HepG2 (cell line): ENCODE data around the gene S100Z.

Experiments used
- ATF7-NPFF ChIP-seq: sonication (generic); formaldehyde crosslinking; IDR thresholded peaks from 2 replicates; pipeline ENCODE4 v1.8.1; 2023; ENCODE audit warnings: mild to moderate bottlenecking, low read depth, missing genetic modification reagents, moderate library complexity
- FOSL2 ChIP-seq: sonication (generic); formaldehyde crosslinking; IDR thresholded peaks from 2 replicates; pipeline ENCODE4 v1.4.0; 2020; ENCODE audit warnings: missing genetic modification reagents
- ISX ChIP-seq: sonication (generic); formaldehyde crosslinking; conservative IDR thresholded peaks from 2 replicates; pipeline ENCODE4 v1.5.0; 2020; ENCODE audit warnings: missing genetic modification reagents
- RNF2 ChIP-seq: fragments of 450-650 bp; conservative IDR thresholded peaks from 2 replicates; pipeline ENCODE4 v1.6.1; 2016; ENCODE audit warnings: low read depth
- SIN3A ChIP-seq: IDR thresholded peaks from 2 replicates; pipeline ENCODE4 v1.6.1; 2011; ENCODE audit warnings: low read depth, mild to moderate bottlenecking, control low read depth, low read length, borderline replicate concordance
- SMC3 ChIP-seq: IDR thresholded peaks from 2 replicates; pipeline ENCODE4 v1.6.1; 2011; ENCODE audit warnings: low read length, improper control_type of control experiment
- ZNF274 ChIP-seq: sonication (generic); formaldehyde crosslinking; IDR thresholded peaks from 2 replicates; pipeline ENCODE4 v1.5.1; 2020; ENCODE audit warnings: mild to moderate bottlenecking, missing genetic modification reagents
- ZNF382 ChIP-seq: sonication (generic); formaldehyde crosslinking; IDR thresholded peaks from 2 replicates; pipeline ENCODE4 v1.5.0; 2020; ENCODE audit warnings: missing genetic modification reagents, mild to moderate bottlenecking, borderline replicate concordance
- ZNF543 ChIP-seq: sonication (generic); formaldehyde crosslinking; IDR thresholded peaks from 2 replicates; pipeline ENCODE4 v1.4.0; 2020; ENCODE audit warnings: mild to moderate bottlenecking, missing genetic modification reagents
- ZNF761 ChIP-seq: sonication (generic); formaldehyde crosslinking; conservative IDR thresholded peaks from 2 replicates; pipeline ENCODE4 v1.4.0; 2020; ENCODE audit warnings: mild to moderate bottlenecking, missing genetic modification reagents
- TF ChIP-seq, protein P1 (sequence below): sonication (generic); formaldehyde crosslinking; IDR thresholded peaks from 2 replicates; pipeline ENCODE4 v1.4.0; 2020; ENCODE audit warnings: missing genetic modification reagents
- TF ChIP-seq, protein P2 (sequence below): sonication (generic); formaldehyde crosslinking; IDR thresholded peaks from 2 replicates; pipeline ENCODE4 v1.4.0; 2020; ENCODE audit warnings: missing genetic modification reagents
- TF ChIP-seq, protein P3 (sequence below): sonication (generic); formaldehyde crosslinking; IDR thresholded peaks from 2 replicates; pipeline ENCODE4 v1.8.0; 2022; ENCODE audit warnings: missing genetic modification reagents, mild to moderate bottlenecking, borderline replicate concordance
- TF ChIP-seq, protein P4 (sequence below): sonication (generic); formaldehyde crosslinking; IDR thresholded peaks from 2 replicates; pipeline ENCODE4 v1.5.0; 2020; ENCODE audit warnings: mild to moderate bottlenecking, missing genetic modification reagents, moderate library complexity

GRCh38 chr5:76801803-76802195, 48.0 kb upstream of the S100Z start:
- TF ChIP-seq, protein P1, sequence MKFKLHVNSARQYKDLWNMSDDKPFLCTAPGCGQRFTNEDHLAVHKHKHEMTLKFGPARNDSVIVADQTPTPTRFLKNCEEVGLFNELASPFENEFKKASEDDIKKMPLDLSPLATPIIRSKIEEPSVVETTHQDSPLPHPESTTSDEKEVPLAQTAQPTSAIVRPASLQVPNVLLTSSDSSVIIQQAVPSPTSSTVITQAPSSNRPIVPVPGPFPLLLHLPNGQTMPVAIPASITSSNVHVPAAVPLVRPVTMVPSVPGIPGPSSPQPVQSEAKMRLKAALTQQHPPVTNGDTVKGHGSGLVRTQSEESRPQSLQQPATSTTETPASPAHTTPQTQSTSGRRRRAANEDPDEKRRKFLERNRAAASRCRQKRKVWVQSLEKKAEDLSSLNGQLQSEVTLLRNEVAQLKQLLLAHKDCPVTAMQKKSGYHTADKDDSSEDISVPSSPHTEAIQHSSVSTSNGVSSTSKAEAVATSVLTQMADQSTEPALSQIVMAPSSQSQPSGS (CRISPR knock-in tag) = no peak
- TF ChIP-seq ZNF382 (CRISPR knock-in tag) (no peak), ISX (CRISPR knock-in tag) (no peak), FOSL2 (CRISPR knock-in tag) (no peak), ZNF543 (CRISPR knock-in tag) (no peak), ATF7-NPFF (CRISPR knock-in tag) (no peak), ZNF761 (CRISPR knock-in tag) (no peak), SIN3A (no peak), RNF2 (no peak), SMC3 (no peak), ZNF274 (no peak)
- TF ChIP-seq, protein P2, sequence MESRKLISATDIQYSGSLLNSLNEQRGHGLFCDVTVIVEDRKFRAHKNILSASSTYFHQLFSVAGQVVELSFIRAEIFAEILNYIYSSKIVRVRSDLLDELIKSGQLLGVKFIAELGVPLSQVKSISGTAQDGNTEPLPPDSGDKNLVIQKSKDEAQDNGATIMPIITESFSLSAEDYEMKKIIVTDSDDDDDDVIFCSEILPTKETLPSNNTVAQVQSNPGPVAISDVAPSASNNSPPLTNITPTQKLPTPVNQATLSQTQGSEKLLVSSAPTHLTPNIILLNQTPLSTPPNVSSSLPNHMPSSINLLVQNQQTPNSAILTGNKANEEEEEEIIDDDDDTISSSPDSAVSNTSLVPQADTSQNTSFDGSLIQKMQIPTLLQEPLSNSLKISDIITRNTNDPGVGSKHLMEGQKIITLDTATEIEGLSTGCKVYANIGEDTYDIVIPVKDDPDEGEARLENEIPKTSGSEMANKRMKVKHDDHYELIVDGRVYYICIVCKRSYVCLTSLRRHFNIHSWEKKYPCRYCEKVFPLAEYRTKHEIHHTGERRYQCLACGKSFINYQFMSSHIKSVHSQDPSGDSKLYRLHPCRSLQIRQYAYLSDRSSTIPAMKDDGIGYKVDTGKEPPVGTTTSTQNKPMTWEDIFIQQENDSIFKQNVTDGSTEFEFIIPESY (CRISPR knock-in tag) = no peak
- TF ChIP-seq, protein P3, sequence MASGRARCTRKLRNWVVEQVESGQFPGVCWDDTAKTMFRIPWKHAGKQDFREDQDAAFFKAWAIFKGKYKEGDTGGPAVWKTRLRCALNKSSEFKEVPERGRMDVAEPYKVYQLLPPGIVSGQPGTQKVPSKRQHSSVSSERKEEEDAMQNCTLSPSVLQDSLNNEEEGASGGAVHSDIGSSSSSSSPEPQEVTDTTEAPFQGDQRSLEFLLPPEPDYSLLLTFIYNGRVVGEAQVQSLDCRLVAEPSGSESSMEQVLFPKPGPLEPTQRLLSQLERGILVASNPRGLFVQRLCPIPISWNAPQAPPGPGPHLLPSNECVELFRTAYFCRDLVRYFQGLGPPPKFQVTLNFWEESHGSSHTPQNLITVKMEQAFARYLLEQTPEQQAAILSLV (CRISPR knock-in tag) = no peak
- TF ChIP-seq, protein P4, sequence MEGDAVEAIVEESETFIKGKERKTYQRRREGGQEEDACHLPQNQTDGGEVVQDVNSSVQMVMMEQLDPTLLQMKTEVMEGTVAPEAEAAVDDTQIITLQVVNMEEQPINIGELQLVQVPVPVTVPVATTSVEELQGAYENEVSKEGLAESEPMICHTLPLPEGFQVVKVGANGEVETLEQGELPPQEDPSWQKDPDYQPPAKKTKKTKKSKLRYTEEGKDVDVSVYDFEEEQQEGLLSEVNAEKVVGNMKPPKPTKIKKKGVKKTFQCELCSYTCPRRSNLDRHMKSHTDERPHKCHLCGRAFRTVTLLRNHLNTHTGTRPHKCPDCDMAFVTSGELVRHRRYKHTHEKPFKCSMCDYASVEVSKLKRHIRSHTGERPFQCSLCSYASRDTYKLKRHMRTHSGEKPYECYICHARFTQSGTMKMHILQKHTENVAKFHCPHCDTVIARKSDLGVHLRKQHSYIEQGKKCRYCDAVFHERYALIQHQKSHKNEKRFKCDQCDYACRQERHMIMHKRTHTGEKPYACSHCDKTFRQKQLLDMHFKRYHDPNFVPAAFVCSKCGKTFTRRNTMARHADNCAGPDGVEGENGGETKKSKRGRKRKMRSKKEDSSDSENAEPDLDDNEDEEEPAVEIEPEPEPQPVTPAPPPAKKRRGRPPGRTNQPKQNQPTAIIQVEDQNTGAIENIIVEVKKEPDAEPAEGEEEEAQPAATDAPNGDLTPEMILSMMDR (CRISPR knock-in tag) = no peak
